HG02884 (cell line): Measurements from ENCODE around the gene ABHD14A.
A peak's percentile ranks its signal among the peaks of the same experiment; 100 is the strongest.

Experiments used
- ATAC-seq: cut with Tn5 transposase; IDR thresholded peaks from one replicate; pipeline ENCODE4 v1.9.1; 2021; ENCODE audit warnings: mild to moderate bottlenecking, moderate library complexity; ENCODE audit not compliant: unreplicated experiment

ABHD14A gene

DNA sequence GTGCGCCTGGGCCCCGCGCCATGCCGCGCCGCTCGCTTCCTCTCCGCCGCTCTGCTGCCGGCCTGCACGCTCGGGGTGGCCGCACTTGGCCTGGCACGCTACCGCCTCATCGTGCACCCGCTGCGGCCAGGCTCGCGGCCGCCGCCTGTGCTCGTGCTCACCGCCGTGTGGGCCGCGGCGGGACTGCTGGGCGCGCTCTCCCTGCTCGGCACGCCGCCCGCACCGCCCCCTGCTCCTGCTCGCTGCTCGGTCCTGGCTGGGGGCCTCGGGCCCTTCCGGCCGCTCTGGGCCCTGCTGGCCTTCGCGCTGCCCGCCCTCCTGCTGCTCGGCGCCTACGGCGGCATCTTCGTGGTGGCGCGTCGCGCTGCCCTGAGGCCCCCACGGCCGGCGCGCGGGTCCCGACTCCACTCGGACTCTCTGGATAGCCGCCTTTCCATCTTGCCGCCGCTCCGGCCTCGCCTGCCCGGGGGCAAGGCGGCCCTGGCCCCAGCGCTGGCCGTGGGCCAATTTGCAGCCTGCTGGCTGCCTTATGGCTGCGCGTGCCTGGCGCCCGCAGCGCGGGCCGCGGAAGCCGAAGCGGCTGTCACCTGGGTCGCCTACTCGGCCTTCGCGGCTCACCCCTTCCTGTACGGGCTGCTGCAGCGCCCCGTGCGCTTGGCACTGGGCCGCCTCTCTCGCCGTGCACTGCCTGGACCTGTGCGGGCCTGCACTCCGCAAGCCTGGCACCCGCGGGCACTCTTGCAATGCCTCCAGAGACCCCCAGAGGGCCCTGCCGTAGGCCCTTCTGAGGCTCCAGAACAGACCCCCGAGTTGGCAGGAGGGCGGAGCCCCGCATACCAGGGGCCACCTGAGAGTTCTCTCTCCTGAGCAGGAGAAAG, 18.7 kb upstream of the ABHD14A start:
- ATAC-seq = no peak

DNA sequence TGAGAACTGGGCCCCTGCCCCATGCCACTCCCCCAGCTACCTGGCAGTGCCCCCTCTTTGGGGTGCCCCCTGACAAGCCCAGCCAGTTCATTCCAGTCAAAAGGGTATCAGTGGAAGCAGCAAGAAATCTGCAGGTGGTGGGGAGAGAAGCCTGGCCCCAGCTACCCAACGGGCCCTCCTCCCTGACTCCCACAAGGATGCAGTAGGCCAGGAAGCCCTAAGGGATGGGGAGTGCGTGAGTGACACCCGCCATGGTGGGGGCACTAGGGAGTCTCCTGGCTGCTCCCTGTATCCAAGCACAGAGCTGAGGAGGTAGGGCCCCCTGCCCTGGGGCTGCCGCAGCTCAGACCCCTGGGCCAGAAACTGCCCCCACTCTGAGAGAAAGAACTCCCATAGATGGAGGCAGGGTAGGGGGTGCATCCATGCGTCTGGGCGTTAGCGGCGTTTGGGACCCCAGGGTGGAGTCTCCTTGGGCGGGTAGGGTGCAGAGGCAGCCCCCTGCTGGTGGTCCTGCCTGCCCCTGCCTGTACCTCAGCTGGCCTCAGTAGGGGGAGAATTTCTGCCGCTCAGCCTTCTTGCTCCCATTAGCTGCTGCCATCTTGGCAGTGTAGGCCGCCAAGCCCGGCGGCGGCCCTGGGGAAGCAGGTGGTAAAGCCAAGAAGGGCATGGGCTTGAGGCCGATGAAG, 17.2 kb upstream of the ABHD14A start:
- no peak for ATAC-seq

DNA sequence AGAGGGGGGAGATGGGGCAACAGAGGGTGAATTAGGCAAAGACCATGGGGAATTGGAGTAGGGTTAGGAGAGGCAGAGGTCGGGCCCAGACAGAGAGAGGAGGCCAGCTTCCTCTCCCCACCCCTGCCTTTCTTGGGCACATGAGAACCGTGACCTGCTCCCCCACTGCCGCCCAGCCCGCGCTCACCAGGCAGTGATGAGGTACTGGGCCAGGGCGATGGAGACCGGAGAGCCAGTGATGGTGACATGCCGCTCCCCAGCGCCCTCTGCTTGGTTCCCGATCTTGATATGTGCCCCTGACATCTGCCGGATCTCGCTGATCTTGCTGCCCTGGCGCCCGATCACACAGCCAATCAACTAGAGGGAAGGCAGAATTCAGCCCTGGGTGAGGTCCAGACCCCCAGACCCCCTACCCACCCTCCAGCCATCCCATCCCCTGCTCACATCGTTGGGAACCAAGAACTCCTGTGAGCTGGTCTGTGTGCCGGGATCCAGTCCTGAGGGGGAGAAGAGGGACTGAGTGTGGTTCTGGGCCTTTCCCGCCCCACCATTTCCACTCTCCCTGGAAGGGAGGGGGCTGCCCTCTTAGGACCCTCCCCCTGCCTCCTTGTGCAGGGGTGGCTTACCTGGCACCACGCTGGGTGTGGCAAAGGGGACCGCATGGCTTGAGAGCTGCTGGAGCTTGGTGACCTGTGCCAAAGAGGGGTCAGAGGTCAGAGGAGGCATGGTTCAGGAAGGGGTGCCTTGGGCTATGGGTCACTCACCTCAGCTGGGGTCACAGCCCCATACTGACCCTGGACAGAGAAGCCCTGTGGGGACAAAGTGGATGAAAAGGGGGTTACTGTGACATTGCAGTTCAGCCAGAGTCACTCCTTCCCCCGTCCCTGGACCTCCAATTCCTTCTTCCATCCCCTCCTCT, 16.0 kb upstream of the ABHD14A start:
- ATAC-seq = no peak

DNA sequence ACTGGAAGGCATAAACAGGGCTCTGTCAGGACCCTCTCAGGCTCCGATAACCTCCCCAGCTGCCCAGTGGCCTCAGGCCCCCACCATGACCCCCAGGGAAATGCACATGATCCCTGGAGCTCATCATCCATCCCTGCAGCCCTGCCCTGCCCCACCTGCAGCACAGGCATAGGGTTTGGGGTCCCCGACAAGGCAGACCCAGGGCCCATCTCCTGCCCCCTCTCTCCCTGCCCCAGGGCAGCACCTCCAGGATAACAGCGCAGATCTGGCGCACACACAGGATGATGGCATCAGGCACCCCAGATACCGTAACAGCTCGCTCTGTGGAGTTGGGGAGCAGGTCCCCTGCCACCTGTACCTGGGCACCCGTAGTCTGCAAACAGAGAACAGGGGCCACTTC, 15.2 kb upstream of the ABHD14A start:
- no peak for ATAC-seq

DNA sequence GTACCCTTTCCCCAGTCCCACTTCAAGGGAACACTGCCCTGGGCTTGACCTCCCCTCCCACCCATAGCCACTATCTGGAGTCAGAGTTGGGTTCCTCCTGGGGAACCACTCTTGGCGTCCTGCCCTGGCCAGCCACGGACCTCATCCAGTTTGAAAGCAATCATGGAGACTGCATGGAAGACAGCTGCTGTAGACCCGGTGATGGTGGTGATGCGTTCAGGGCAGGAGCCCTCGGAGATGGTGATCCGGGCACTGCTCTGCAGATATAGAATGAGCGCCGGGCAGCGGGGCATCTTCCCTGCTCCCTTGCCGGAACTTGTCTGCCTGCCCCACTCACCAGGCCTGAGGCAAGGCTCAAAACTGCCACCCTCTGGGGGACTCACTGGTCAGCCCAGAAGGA, 14.5 kb upstream of the ABHD14A start:
- no peak for ATAC-seq

DNA sequence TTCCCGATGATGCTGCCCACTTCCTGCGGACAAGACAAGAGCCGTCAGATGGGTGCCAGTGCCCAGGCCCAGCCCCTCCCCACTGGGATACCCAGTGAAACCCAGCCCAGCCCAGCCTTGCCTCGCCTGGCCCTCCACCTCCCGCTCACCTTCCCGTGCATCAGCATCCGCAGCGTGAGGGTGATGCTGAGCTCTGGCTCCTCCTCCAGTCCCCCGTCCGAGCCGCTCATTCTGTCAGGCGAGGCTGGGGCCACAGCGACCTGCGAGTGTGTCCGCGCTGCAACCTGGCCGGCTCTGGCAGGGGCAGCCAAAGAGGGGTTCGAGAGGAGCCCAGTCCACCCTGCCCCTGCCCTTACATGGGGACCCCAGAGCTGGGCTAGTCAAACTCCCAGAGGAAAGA, 13.9 kb upstream of the ABHD14A start:
- no peak for ATAC-seq

DNA sequence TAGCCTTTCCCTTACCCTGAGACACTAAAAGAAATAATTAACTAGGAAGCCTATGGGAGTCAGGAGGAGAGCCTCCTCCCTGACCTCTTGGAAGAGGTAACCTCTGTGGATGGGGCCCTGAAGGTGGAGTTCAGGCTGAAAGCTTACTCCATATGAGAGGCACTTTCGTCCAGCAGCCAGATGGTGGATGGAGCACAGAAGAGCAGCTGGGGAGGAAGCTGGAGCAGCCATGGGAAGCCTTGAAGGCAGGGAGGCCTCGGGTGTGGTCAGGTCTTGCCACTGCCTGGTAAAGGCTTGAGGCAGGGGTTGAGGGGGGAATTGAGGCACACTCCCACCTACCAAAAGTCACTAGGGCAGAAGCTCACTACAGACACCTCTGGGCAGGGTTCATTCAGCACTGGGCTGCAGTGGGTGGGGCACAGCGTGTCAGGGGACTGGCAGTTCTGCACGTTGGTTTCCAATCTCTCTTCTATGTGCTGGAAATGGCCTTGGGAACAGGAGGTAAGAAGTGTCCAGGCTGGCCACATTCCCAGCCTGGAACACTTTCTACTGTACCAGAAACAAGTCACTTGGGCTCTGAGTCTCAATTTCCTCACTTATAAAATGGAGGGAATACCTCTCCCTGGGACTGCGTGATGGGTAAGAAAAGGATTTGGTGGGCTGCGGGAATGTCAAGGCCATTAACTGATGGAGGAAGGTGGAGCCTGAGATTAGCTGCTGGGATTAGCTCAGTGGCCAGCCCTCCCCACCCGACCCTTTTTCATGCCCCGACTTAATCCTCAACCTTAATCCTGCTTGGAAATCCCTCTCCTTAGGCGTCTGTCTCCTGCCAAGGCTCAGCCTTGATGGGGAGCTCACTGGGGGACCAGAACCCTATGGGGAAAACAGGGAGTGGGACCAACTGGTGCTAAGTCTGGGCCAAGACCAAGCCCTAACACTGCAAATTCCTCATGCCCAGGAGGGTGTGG, 13.0 kb upstream of the ABHD14A start:
- no peak for ATAC-seq

DNA sequence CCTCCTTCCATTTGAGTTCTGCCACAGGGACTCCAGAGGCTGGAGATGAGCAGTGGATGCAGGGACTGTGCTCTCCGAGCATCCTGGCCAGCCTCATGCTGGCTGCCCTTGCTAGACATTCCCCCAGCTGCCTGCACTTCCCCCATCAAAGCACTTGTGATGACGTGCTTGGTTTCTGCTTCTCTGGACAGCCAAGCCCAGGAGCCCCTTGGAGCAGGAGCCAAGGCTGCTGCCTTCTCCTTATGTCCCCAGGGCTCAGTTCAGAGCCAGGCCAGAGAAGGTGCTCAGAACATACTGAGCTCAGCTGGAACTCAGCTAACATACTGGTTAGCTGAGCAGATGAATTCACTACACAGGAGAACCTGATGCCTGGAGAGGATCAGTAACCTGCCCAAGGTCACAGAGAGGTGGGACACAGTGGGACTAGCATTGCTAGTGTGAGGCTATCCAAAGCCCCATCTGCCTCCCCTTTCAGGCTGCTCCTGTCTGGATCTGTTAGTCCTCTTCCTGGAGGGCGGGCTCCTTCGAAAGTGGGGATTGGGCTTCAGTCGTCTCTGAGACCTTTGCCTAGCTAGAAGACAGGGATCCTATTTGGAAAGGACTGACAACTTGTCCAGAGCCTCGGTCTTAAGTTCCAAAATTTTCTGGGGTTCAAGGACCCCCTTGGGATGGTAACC, 11.9 kb upstream of the ABHD14A start:
- ATAC-seq = no peak

DNA sequence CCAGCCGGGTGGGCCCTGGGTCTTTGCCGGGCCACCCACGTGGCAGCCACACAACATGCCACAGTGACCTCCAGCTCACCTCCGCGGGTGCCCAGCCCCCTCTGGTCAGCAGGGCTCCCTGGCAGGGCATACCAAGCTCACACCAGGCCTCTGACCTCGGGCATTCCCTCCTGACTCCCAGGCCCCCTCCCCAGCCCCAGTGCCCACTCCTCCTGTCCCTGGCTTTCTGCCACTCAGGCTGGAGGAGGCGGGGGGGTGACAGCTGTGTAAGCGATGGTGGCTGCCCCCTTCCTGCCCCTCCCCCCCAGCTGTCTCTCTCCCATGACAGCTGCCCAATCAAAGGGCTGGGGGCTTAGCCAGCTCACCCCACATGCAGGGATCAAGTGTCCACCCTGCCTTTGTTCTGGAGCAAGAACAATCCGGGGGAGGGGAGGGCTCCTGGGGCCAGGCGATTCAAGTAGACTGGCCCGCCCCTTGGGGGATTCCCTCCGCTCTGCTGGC, 10.9 kb upstream of the ABHD14A start:
- no peak for ATAC-seq

DNA sequence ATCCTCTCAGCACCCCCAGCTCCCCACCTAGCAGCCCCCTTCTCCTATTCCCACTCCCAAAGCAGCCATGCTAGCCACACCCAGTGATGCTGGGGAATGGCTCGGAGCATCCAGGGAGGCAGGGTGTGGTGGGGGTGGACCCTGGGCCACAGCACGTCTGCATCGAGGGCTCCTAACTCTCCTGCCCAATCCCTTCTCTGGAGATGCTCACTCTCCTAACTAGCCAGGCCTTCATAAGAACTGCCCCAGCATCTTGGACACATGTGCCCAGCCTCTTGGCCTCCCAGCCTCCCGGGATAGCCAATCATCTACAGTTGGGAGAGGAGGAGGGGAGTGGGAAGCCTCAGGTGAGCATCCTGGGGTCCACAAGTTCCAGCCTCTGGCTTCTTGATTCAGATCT, 10.3 kb upstream of the ABHD14A start:
- ATAC-seq = no peak

DNA sequence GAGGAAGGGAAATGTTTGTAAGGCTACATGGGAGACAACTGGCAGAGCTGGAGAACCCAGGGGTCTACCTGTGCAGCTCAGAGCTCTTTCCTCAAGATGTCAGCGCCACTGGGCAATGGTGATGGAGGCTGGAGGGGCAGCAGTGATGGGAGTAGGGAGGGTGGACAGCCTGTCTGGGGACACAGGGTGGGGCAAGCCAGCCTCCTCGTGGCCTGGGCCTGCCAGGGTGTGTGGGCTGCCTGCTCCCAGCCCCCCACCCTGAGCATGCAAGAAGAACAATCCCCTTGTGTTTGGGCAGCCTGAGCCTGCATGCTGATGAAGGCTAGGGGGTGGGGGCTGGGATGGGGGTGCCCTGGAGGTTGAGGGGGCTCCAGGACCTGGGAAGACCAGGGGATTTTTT, 8.8 kb upstream of the ABHD14A start:
- no peak for ATAC-seq

DNA sequence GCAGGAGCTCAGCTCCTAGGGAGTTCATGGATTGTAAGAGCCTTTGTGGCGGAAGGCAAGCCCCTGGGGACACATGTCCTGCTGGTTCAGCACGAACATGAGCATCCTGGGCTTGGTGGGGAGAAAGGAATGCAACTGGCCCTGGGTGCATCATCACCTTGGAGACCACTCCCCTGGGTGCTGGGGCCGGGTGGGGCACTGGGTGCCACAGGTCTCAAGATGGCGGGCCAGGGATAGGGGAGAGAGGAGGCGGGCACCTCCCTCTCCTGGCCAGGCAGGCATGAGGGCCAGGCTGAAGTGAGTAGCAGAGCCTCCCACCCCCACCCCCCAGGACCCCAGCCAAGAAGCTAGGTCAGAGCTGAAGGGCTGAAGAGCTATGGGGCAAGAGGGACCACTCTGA, 8.4 kb upstream of the ABHD14A start:
- ATAC-seq = no peak

DNA sequence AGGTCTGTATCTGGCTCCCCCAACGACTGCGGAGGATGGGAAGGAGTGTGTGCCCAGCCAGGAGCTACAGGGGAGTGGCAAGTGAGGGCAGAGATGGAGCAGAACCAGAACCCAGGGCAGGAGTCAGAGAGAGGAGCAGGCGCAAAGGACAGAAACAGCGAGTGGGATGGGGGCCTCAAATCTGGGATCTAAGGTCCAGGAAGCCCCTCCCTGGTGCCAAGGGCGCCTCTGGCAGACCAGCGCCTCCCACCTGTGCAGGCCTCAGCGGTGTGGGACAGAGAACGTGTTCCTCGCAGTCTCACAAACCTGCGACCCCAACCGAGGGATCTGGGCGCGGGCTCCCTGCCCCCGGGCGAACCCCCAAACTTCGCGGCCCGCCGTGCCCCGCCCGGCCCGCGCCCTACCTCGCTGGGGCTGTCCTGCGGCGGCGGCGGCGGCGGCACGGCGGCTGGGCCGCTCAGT, 7.9 kb upstream of the ABHD14A start:
- ATAC-seq = no peak

DNA sequence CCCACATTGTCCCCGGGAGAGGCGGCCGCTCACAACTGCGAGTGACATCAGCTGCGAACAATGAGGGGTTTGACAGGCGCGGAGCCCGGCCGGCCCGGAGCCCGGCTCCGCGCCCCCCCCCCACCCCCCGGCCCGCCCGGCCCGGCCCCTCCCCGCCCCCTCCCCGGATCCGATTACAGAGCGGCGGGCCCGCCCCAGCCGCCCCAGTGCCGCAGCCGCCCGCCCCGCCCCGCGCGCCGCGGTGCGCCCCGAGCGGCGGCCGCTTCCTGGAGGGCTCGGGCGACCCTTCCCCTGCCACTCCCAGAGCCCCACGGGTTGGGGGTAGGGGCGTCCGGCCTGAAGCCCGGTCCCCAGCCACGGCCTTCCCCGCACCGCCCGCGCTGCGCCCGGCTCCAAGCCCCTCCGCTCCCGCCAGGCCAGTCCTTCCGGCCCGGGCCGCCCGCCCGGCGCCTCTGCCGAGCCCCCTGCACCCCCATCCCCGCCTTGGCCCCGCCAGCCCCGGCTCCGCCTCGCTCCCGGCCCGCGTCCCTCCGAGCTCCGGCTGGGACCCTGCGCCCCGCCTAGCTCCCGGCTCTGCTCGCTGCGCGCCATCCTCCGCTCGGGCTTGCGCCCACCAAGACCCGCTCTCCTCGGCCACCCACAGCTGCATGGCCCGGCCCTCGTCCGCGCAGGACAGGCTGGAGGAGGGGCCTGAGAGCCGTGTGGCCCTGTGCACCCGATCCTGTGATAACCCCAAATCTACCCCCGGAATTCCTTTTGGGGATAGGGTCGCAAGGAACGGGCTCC, 7.3 kb upstream of the ABHD14A start, which contains the start of gene PCBP4:
PCBP4 (minus strand) TSS at position 71 of the 786 bp plus-strand sequence. CDS start 6,214 bp downstream, outside the sequence.
- peak; percentile 53 for ATAC-seq

DNA sequence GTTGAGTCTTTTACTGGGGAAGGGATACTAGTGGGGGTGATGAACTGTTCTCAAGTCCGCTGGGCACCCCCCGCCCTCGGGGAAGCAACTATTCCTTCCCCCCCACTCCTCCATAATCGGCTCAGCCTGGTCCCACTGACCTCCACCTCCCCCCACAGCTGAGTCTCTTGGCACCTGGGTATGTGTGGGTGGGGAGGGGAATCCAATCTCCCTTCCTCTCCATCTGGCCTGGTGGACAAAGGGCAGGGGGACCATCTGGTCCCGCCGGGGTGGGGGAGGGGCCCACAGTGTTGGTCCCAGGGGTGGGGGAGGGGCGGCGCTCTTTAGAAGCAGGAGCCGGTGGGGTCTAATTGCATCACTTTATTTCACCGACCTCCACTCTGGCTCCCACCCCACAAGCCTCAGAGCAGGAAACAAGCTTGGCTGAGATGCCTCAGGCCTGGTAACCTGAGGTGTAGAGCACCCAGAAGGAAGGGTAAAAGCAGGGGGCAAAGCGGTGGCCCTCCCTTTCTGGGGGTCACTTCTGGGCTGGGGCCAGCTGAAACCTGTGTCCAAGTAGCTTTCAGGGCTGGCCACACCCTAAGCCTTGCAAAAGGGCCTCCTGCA, 6.6 kb upstream of the ABHD14A start:
- no peak for ATAC-seq

DNA sequence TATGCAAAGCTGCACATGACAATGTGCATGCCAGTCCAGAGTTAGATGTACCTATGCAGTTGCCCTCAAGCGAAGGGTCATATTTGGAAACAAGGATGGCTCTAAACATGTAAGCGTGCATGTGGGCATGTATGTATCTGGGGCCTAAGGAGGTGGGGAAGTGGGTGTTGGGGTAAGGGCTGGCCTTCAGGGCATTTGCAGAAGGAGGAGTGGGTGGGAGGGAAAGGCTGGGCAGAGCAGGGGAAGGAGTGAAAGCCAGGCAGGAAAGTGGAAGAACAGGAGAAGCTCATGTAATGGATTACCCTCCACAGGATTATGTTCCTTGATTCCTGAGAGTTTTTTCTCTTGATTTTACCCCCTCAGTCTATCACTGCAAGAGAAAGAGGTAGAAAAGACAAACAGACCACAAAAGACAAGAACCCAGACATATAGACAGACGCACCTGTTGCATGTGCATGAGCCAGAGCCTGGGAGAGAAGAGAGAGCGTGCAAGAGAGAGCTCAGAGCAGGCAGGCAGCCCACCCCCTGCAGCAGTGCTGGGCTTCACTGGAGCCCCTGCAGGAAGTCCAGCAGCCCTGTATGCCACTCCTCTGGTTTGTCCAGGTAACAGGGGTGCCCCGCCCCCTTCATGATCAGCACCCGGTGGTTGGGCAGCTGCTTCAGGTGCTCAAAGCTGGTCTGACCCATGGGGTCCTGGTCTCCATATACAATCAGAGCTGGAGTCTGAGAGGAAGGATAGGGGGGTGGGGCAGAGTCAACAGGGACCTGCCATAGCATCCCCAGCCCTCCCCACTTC, 5.8 kb upstream of the ABHD14A start:
- no peak for ATAC-seq

DNA sequence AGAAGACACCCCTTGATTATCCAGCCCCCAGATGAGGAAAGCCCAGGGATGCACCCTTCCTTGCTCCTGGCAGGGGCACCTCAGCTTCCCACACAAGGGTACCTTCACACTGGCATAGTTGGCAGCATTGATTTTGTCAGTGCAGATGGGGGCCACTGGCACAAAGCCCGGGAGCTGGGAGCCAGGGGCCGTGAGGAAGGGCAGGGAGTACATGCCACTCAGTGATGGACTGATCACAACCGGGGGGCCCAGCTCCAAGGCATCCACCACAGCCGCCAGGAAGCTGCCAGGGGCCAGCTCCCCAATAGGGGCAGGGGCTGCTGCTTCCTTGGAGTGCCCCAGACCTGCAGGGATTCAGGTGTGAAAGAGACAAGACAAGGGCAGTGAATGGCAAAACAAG, 5.0 kb upstream of the ABHD14A start:
- ATAC-seq = no peak
